Stimulated activated CD4-positive, alpha-beta T cell treated with anti-CD3 and anti-CD28 coated beads, Interleukin-1b, Interleukin-23, amount 100 ng/mL, for 4 hours (primary cell): Measurements from ENCODE around the gene NCKAP1.

Experiments used
- DNase-seq, 2 donors: peaks; one replicate each; pipeline ENCODE4 v3.0.0-alpha.2; 2020; ENCODE audit warnings: low read depth in 2 of 2

Gene NCKAP1

GRCh38 chr2:182868054-182868796 is 170.0 kb downstream of the NCKAP1 start:
- DNase-seq: no peak

- no peak for DNase-seq
These were observed 170.7 kb downstream of the NCKAP1 start for GRCh38 chr2:182867426-182868053.

GRCh38 chr2:182866461-182867406 is 171.5 kb downstream of the NCKAP1 start, which contains the start of gene FRZB:
TSS of gene FRZB (minus strand) at chr2:182866637. CDS start at chr2:182866552, 85 bp downstream.
- no peak for DNase-seq

GRCh38 chr2:182866095-182866460 is 172.2 kb downstream of the NCKAP1 start:
- no peak for DNase-seq

- no peak for DNase-seq
These were observed 173.2 kb downstream of the NCKAP1 start for GRCh38 chr2:182864949-182865570.

- DNase-seq: no peak
These were observed 174.6 kb downstream of the NCKAP1 start for GRCh38 chr2:182863642-182864041.

GRCh38 chr2:182862091-182862490 is 176.2 kb downstream of the NCKAP1 start:
- no peak for DNase-seq

GRCh38 chr2:182860858-182861257 is 177.4 kb downstream of the NCKAP1 start:
- no peak for DNase-seq
